RWPE2 (cell line): Measurements from ENCODE around the gene PPM1H.

ENCODE experiments used
- ATAC-seq: fragments of 200-7000 bp; cut with Tn5 transposase; 3 replicates; pipeline ENCODE4 v1.9.1; 2021; ENCODE audit warnings: low read depth
- DNase-seq: peaks from one replicate; pipeline ENCODE4 v3.0.0-alpha.2; 2020; ENCODE audit warnings: low spot score
- H3K27ac ChIP-seq: fragments of 450-650 bp; 2 replicates; pipeline ENCODE4 v1.5.1; 2017; ENCODE audit warnings: mild to moderate bottlenecking; ENCODE audit not compliant: poor library complexity, severe bottlenecking
- H3K27me3 ChIP-seq: fragments of 250-450 bp; sonication (Bioruptor Pico); 2 replicates; pipeline ENCODE4 v1.5.1; 2021; ENCODE audit warnings: mild to moderate bottlenecking, moderate library complexity; ENCODE audit not compliant: insufficient read depth, poor library complexity, severe bottlenecking
- H3K36me3 ChIP-seq: fragments of 250-450 bp; sonication (Bioruptor Pico); 2 replicates; pipeline ENCODE4 v1.5.1; 2020; ENCODE audit warnings: low read depth, mild to moderate bottlenecking, moderate library complexity
- H3K4me1 ChIP-seq: fragments of 250-450 bp; sonication (Bioruptor Pico); 2 replicates; pipeline ENCODE4 v1.5.1; 2021; ENCODE audit warnings: mild to moderate bottlenecking, moderate library complexity; ENCODE audit not compliant: insufficient read depth, poor library complexity, severe bottlenecking
- H3K4me3 ChIP-seq: fragments of 250-450 bp; sonication (Bioruptor Pico); 2 replicates; pipeline ENCODE4 v1.5.1; 2021; ENCODE audit warnings: mild to moderate bottlenecking, moderate library complexity; ENCODE audit not compliant: severe bottlenecking
- H3K9me3 ChIP-seq: fragments of 250-450 bp; sonication (Bioruptor Pico); 2 replicates; pipeline ENCODE4 v1.5.1; 2021; ENCODE audit warnings: mild to moderate bottlenecking, moderate library complexity; ENCODE audit not compliant: severe bottlenecking
- CTCF ChIP-seq: fragments of 450-650 bp; IDR thresholded peaks from one replicate; pipeline ENCODE4 v1.5.1; 2017; ENCODE audit warnings: mild to moderate bottlenecking, moderate library complexity; ENCODE audit not compliant: poor library complexity, severe bottlenecking

Gene PPM1H

DNA sequence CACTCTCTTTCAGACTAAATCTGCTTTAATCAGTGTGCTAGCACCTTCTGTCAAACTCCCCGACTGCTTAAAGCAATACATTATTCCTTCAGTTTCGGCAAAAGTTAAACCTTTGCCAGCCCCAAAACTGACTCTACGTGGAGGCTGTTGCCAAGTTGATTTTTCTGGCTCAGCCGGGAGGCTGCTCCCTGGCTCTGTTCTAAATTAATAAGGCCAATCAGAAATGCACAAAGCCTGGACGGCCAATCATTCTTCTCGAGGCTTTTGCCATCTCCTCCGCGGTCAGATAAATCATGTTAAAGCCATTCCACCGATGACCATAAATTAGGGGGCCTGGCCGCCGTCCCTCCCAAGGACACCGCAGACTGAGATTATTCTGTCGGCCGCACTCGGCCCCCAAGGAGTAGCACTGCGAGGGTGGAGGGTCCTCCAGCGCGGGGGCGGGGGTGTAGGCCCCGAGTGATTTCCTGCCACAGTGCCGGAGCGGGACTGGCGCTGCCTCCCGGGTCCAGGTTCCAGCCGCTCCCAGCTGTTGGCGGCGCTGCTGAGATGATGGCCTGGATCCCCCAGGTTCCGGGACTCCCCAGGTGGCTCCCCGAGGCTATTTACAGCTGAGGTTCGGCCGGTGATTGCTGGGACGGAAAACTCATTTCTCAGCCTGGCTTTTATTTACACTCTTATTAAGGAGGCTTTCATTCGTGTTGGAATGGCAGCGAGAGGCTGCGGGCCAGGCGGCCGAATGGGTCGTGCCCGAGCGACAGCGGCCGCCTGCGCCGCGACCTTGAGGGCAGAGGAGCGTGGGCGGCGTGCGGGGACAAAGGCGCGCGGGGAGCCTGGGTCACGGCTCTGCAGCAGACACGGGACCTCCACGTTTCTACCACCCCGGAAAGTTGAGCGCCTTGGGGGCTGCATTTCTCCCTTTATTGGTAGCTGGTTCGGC is 303.2 kb downstream of the PPM1H start:
- peak; percentile 55 for TF ChIP-seq CTCF
- Histone ChIP-seq H3K27ac (no peak overlapping the region), H3K36me3 (no peaks in the 10 kb centered on the region), H3K4me1 (no peaks in the 10 kb centered on the region), H3K4me3 (peak overlapping the region; percentile 20), H3K27me3 (no peaks in the 10 kb centered on the region), H3K9me3 (no peaks in the 10 kb centered on the region)
- ATAC-seq (peak; percentile 83), DNase-seq (no peak)

GRCh38 chr12:62629971-62630739 is 304.8 kb downstream of the PPM1H start:
- DNase-seq, result no peak
- ATAC-seq, result no peak
- H3K27me3 ChIP-seq, result no peaks in the 10 kb centered on the region
- TF ChIP-seq CTCF, result no peak
- no peaks in the 10 kb centered on the region for H3K9me3 ChIP-seq
- H3K27ac ChIP-seq, result no peak overlapping the region
- H3K4me3 ChIP-seq, result no peak overlapping the region
- H3K4me1 ChIP-seq, result no peaks in the 10 kb centered on the region
- H3K36me3 ChIP-seq, result no peaks in the 10 kb centered on the region

GRCh38 chr12:62629413-62629812 is 305.5 kb downstream of the PPM1H start:
- Histone ChIP-seq H3K27me3 (no peaks in the 10 kb centered on the region), H3K4me3 (no peak overlapping the region), H3K4me1 (no peaks in the 10 kb centered on the region), H3K36me3 (no peaks in the 10 kb centered on the region), H3K9me3 (no peaks in the 10 kb centered on the region), H3K27ac (no peak overlapping the region)
- ATAC-seq, result no peak
- DNase-seq, result no peak
- no peak for TF ChIP-seq CTCF

DNA sequence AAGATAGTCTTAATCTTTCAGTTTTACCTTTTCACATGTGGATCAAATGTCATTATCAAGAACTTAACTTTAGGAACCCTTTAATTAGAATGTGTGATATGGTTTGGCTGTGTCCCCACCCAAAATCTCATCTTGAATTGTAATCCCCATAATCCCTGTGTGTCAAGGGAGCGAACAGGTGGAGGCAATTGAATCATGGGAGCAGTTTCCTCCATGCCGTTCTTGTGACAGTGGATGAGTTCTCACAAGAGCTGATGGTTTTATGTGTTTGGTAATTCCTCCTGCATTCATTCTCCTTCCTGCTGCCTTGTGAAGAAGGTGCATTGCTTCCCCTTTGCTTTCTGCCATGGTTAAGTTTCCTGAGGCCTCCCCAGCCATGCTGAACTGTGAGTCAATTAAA is 307.8 kb downstream of the PPM1H start:
- Histone ChIP-seq H3K9me3 (no peaks in the 10 kb centered on the region), H3K36me3 (no peaks in the 10 kb centered on the region), H3K27me3 (no peaks in the 10 kb centered on the region), H3K4me3 (no peak overlapping the region), H3K4me1 (no peaks in the 10 kb centered on the region), H3K27ac (no peak overlapping the region)
- DNase-seq (no peak), ATAC-seq (no peak)
- no peak for TF ChIP-seq CTCF
